HL-60 (cell line): ENCODE measurements around the gene TRIM47.
"Not testable (repeated sequence)": the region's sequence is repeated elsewhere in the genome, so short reads cannot be mapped to it uniquely, and the experiment has no call there.

Experiments
- DNase-seq, 2 experiments: peaks; one replicate each; pipeline ENCODE4 v3.0.0-alpha.2; 2010 to 2020; ENCODE audit warnings: low read depth in 1 of 2, low spot score in 1 of 2
- H3K27ac ChIP-seq: fragments of 250-450 bp; sonication (Bioruptor Pico); replicated peaks from 2 replicates; pipeline ENCODE4 v1.5.1; 2020; ENCODE audit warnings: mild to moderate bottlenecking, moderate library complexity
- H3K27me3 ChIP-seq: fragments of 250-450 bp; sonication (Bioruptor Pico); 2 replicates; pipeline ENCODE4 v1.5.1; 2021; ENCODE audit warnings: mild to moderate bottlenecking, moderate library complexity; ENCODE audit not compliant: insufficient read depth, poor library complexity, severe bottlenecking
- H3K4me3 ChIP-seq: replicated peaks from 2 replicates; pipeline ENCODE4 v1.5.1; 2011; ENCODE audit warnings: mild to moderate bottlenecking, control low read depth, low read length; ENCODE audit not compliant: insufficient read depth
- GABPA ChIP-seq: IDR thresholded peaks from 2 replicates; pipeline ENCODE4 v1.6.1; 2012; ENCODE audit warnings: low read depth
- POLR2AphosphoS5 ChIP-seq: IDR thresholded peaks from 2 replicates; pipeline ENCODE4 v1.6.1; 2012; ENCODE audit warnings: low read depth
- SPI1 ChIP-seq: IDR thresholded peaks from 2 replicates; pipeline ENCODE4 v1.6.1; 2012; ENCODE audit warnings: low read depth, mild to moderate bottlenecking, borderline replicate concordance
- TF ChIP-seq, protein P1 (sequence below): IDR thresholded peaks from one replicate; pipeline ENCODE4 v1.5.1; 2011; ENCODE audit warnings: low read length, control low read depth, inconsistent platforms; ENCODE audit not compliant: insufficient read depth
- TF ChIP-seq, protein P2 (sequence below): IDR thresholded peaks from 2 replicates; pipeline ENCODE4 v1.6.1; 2012; ENCODE audit warnings: low read depth; ENCODE audit not compliant: insufficient replicate concordance

Gene TRIM47

DNA sequence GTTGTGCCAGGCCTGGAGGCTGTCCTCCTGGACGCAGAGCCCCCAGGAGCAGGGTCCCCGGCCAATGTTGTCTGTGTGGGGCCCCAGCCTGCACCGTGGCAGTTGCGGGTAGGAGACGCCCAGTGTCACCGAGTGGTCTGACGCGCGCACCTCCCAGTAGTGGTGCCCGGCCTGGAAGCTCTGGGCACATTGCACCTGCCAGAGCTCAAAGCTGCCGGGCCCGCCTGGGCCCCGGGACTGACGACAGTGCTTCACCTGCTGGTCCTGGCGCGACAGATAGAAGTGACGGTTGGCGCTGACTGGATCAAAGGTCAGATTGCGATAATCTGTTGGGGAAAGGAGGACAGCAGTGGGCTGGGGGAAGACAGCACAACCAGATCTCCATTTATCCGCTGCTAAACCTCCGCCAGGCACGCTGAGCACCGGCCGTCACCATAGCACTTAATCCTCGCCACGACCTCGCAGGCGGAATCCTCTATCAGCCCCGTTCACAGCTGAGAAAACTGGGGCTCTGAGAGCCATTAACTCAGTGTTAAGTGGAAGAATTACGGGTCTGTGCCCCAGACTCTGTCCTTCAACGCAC lies 12.7 kb upstream of the TRIM47 start:
- TF ChIP-seq SPI1 (no peak), GABPA (no peak), POLR2AphosphoS5 (no peak; the same call in 1 of the 2 replicates)
- TF ChIP-seq, protein P1, sequence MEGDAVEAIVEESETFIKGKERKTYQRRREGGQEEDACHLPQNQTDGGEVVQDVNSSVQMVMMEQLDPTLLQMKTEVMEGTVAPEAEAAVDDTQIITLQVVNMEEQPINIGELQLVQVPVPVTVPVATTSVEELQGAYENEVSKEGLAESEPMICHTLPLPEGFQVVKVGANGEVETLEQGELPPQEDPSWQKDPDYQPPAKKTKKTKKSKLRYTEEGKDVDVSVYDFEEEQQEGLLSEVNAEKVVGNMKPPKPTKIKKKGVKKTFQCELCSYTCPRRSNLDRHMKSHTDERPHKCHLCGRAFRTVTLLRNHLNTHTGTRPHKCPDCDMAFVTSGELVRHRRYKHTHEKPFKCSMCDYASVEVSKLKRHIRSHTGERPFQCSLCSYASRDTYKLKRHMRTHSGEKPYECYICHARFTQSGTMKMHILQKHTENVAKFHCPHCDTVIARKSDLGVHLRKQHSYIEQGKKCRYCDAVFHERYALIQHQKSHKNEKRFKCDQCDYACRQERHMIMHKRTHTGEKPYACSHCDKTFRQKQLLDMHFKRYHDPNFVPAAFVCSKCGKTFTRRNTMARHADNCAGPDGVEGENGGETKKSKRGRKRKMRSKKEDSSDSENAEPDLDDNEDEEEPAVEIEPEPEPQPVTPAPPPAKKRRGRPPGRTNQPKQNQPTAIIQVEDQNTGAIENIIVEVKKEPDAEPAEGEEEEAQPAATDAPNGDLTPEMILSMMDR = no peak
- TF ChIP-seq, protein P2, sequence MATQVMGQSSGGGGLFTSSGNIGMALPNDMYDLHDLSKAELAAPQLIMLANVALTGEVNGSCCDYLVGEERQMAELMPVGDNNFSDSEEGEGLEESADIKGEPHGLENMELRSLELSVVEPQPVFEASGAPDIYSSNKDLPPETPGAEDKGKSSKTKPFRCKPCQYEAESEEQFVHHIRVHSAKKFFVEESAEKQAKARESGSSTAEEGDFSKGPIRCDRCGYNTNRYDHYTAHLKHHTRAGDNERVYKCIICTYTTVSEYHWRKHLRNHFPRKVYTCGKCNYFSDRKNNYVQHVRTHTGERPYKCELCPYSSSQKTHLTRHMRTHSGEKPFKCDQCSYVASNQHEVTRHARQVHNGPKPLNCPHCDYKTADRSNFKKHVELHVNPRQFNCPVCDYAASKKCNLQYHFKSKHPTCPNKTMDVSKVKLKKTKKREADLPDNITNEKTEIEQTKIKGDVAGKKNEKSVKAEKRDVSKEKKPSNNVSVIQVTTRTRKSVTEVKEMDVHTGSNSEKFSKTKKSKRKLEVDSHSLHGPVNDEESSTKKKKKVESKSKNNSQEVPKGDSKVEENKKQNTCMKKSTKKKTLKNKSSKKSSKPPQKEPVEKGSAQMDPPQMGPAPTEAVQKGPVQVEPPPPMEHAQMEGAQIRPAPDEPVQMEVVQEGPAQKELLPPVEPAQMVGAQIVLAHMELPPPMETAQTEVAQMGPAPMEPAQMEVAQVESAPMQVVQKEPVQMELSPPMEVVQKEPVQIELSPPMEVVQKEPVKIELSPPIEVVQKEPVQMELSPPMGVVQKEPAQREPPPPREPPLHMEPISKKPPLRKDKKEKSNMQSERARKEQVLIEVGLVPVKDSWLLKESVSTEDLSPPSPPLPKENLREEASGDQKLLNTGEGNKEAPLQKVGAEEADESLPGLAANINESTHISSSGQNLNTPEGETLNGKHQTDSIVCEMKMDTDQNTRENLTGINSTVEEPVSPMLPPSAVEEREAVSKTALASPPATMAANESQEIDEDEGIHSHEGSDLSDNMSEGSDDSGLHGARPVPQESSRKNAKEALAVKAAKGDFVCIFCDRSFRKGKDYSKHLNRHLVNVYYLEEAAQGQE = no peak
- H3K27ac ChIP-seq = no peak overlapping the region

DNA sequence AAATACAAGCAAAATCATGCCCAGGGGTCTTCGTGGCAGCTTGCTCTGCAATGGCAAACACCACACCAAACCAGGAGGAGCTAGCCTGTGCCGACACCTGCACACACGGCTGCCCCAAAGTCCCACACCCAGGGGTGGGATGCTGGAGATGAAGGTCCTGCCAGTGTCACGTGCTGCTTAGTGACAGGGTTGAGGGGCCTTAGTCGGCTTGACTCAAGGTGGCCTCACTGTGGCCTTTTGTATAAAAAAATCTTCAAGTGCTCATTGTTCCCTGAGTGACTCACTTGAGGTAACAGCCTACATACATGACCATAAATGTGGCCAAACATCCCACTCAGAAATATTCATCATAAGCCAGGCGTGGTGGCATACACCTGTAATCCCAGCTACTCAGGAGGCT lies 11.1 kb upstream of the TRIM47 start:
- no peak overlapping the region for H3K4me3 ChIP-seq
- H3K27ac ChIP-seq = no peak overlapping the region
- TF ChIP-seq POLR2AphosphoS5 = no peak; the same call in 1 of the 2 replicates
- TF ChIP-seq GABPA = no peak
- TF ChIP-seq, protein P2 = no peak
- no peak for TF ChIP-seq SPI1
- TF ChIP-seq, protein P1 = no peak
- H3K27me3 ChIP-seq = no peaks in the 10 kb centered on the region
- DNase-seq = no peak

More for the DNA sequence above, 12.7 kb upstream of the TRIM47 start:
- DNase-seq = no peak
- Histone ChIP-seq H3K4me3 (no peak overlapping the region), H3K27me3 (no peaks in the 10 kb centered on the region)

DNA sequence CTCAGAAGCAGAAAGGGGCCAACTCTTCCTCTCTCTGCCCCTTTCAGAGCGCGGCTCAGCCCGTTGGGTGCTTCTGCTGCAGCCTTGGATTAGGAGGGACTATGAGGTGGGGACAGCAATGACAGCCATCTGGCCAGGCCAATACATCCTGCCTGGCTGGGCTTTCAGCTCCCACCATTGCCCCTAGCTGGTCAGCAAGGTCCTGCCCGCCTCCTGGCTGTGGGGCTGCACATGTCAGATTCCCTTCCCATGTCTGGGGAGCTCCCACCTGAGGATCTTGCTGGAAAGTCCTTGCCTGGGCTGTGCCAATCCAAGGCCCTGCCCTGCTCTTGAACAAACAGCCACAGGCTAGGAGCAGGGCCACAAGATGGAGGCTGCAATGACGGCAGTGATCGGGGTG lies 10.1 kb upstream of the TRIM47 start:
- TF ChIP-seq GABPA = no peak
- no peaks in the 10 kb centered on the region for H3K27me3 ChIP-seq
- DNase-seq = no peak
- H3K27ac ChIP-seq = no peak overlapping the region
- no peak overlapping the region for H3K4me3 ChIP-seq

DNA sequence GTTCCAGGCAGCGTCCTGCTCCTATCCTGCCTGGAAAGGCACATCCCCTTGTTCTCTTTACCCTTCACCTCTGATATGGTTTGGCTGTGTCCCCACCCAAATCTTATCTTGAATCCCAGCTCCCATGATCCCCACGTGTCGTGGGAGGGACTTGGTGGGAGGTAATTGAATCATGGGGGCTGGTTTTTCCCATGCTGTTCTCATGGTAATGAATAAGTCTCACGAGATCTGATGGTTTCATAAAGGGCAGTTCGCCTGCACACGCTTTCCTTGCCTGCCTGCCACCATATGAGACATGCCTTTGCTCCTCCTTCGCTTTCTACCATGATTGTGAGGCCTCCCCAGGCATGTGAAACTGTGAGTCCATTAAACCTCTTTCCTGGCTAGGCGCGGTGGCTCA lies 7.5 kb upstream of the TRIM47 start:
- DNase-seq, H3K27me3 ChIP-seq, H3K4me3 ChIP-seq, H3K27ac ChIP-seq: not testable (repeated sequence)

DNA sequence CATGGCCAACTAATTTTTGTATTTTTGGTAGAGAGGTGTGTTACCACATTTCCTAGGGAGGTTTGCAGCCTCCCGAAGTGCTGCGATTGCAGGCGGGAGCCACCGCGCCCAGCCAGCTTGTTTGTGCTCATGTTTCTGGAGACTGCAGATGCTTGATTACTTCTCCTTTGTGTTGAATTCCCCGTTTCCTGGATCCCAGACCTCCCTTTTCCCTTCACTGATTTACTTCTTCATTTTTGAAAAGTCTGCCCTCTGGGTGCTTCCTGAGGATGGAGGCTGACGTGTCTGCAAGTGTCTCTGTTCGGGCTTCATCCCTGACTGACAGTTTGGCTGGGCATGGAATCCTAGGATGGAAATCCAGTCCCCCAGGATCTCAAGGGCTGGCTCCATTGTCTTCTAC lies 7.0 kb upstream of the TRIM47 start:
- Histone ChIP-seq H3K4me3 (no peak overlapping the region), H3K27me3 (no peaks in the 10 kb centered on the region), H3K27ac (no peak overlapping the region)
- TF ChIP-seq, protein P1 = no peak
- TF ChIP-seq GABPA (no peak), POLR2AphosphoS5 (no peak)
- no peak for DNase-seq
